ENCODE measurements around the gene OAF.

OAF gene

DNA sequence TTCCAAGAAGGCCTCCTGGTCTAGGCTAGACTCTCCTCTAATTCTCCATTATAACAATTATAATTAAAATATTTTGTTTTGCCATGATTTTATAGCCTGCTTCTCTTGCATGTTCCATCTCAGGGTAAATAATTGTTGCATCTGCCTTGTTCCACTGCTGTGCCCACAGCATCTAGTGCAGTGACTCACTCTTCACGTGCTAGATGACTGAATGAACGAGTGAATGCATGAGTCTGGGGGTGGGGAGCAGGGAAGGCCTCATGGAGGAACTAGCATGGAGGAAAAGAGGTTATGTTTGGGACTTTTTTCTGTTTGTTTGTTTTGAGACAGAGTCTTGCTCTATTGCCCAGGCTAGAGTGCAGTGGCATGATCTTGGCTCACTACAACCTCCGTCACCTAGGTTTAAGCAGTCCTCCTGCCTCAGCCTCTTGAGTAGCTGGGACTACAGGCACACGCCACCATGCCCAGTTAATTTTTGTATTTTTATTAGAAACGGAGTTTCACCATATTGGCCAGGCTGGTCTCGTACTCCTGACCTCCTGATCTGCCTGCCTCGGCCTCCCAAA is 5.2 kb upstream of the OAF start:
- peak; percentile 72 to 89 for DNase-seq

DNA sequence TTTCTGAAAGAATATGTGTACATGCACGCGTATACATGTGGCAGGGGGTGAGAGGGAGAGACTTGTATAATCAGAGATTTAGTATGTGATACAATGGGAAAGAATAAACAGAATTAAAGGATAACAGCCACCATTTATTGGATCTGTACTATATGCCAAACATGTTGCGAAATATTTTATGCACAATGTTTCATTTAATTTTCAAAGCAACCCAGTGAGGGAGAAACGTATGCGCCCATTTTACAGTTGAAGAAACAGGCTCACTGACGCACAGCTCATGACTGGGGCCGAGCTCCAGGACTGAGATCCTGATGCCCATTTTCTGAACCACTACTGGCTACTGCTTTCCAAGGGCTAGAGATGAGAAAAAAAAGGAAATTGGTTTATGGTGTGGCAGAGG is 3.3 kb upstream of the OAF start:
- no peak for DNase-seq

- peak in 1 of 2 donors; percentile 20 for DNase-seq
Measured at GRCh38 chr11:120208001-120208441, 2.8 kb upstream of the OAF start.

DNA sequence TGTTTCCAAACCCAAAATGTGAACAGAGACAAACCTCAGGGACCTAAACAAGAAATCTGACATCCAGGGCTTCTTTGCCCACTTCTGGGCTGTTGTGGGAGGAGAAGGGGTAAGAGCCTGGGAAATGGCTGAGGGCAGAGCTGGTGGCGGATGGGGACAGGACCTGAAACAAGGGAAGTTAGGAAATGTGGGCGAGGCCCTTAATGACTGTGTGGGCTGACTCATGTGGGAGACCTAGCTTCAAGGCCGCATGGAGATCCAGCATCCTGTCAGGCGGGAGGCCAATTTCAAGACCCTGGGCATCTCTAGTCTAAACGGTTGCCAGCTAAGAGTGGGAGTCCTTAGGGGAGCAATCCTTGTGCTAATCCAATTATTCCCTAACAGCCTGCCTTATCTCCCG is 2.1 kb upstream of the OAF start:
- peak; percentile 82 for DNase-seq

DNA sequence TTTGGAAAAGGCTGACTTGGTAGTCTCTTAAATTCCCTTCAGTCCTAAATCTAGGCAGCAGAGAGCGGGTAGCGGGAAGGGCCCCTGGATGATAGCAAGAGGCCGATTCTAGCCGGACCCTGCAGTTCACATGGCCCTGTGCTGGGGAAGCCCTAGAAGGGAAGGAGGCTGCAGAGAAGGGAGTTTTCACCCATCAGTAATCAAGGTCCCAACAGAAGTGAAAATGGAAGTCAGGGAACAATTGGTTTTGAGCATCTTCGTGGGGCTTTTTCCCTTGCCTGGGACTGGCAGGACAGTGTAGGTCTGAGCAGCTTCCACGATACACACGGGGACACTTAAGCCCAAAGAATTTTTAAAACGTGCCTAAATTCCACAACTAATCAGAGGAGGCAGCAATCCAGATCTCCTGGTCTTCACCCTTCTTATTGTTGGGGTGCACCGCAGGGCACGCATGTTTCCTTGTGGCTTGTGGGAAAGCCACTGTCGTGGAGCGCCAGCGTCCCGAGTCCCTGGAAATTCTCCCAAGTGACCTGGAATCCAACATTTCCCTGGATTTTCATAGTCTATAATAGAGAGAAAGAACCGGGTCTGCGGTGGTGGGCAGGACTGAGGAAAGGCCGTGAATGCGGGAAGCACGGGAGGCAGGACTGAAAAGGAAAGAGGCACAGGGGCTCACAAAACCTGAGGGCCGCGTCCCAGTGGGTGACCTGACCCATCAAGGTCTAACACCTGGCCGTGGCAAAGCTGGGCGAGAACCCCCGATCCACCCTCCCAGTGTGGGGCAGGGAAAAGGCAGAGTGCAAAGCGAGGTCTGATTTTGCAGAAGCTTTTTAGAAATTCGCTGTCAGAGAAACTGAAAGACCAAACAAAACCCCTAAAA is 846 bp upstream of the OAF start:
- peak; percentile 20 to 25 for DNase-seq

DNA sequence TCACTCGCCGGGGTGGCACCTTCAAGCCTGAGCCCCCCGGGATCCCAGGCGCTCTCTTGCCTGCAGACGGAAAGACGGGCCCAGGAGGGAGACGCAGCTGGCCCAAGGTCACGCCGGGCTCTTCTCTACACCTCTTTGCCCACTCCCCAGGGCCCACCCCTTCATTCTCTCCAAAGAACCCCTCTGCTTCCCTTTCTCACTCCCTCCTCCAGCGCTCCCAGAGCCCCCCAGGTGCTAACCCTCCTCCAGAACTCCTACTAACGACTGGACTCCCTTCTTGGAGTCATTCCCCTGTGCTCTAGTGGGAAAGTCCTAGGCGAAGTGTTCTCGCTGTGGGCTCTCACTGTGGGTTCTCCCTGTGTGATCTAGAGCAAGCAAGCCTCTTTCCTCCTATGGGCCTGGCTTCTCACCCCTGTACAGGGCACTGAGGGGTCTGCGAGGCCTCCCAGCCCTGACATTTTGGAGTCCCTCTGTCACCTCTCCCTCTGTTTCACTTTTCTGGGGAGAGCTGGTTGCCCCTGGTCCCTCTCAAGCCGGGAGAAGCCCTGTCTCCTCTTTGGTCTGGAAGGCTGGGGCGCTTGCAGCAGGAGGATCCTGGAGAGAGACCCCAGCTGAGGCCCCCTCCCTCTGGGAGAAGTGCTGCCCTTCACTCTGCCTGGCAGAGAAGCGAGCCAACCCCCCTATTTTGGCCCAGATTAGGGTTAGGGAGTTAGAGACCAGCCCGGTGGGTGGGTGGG is 858 bp downstream of the OAF start:
- DNase-seq: peak in 1 of 2 donors; percentile 27

- no peak for DNase-seq
Measured at GRCh38 chr11:120212259-120212878, 1.5 kb downstream of the OAF start.

DNA sequence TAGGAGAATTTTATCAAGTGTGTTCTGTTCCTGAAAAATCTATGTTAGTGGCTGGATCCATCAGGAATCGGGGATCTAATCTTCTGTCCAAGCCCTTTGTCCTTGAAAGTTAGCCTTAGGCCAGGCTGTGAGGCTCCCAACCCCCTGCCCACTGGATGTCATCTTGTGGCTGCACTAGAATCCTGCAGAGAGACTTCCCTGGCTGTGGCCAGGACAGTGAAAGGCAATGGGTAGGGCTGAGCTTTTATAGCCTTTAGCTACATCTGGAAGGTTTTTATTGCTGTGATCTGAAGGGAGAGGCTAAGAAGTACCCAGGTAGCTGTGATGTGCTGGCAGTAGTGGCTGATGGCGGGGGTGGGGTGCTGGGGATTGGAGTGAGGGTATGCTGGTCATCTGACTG is 2.1 kb downstream of the OAF start:
- no peak for DNase-seq

DNA sequence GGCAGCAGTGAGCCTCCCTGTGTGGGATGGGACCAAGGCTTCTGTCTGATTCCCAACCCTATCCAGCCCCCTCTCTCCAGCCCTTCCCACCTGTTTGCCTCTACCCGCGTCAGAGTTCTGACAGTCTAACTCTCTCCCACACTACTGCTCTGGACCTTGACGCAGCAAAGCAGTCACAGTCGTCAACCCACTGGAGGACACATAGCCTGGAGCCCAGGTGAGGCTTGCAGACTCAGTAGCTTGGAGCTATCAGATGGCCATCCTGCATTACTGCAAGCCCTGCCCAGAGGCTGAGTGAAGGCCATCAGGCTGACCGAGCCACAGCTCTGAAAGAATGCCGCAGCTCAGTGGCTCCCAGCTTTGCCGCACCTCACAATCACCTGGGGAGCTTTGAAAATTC is 3.7 kb downstream of the OAF start:
- DNase-seq: no peak

- no peak for DNase-seq
Measured at GRCh38 chr11:120215634-120216033, 4.8 kb downstream of the OAF start.

GRCh38 chr11:120216426-120217102 is 5.7 kb downstream of the OAF start:
- DNase-seq: no peak

- no peak for DNase-seq
Measured at GRCh38 chr11:120217526-120217925, 6.7 kb downstream of the OAF start.

- DNase-seq: no peak
Measured at GRCh38 chr11:120217941-120218694, 7.3 kb downstream of the OAF start.

GRCh38 chr11:120218695-120219033 is 7.8 kb downstream of the OAF start:
- no peak for DNase-seq

- peak in 1 of 2 donors; percentile 18 for DNase-seq
Measured at GRCh38 chr11:120219232-120219937, 8.6 kb downstream of the OAF start.

GRCh38 chr11:120219938-120220746 is 9.3 kb downstream of the OAF start:
- no peak for DNase-seq

- no peak for DNase-seq
Measured at GRCh38 chr11:120220747-120221037, 9.9 kb downstream of the OAF start.

DNA sequence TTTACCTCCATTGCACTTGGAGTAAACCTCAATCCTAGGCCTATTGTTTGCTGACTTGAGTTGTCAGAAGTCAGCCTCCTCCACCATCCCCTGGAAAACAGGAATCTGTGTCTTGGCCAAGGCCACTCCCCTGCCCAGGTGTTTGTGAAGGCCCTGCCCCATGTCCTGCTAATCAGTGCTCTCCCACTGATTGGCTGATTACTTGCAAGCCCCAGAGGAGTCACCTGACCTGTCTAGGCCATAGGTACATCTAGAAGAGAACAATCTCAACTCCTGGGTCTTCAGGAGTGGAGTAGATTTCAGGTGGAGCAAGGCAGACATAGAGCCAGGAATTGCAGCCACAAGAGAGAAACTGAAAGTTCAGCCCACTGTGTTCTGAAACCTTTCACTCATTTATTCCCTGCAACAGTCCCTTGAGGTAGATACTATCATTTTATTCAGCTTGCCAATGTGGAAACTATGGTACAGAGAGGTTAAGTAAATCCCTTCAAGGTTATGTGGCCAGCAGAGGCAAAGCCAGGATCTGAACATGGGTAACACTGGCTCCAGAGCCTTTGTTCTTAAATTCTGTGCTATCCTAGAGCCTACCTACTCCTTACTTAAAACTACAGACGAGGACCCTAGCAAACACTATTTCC is 10.4 kb downstream of the OAF start:
- no peak for DNase-seq

DNA sequence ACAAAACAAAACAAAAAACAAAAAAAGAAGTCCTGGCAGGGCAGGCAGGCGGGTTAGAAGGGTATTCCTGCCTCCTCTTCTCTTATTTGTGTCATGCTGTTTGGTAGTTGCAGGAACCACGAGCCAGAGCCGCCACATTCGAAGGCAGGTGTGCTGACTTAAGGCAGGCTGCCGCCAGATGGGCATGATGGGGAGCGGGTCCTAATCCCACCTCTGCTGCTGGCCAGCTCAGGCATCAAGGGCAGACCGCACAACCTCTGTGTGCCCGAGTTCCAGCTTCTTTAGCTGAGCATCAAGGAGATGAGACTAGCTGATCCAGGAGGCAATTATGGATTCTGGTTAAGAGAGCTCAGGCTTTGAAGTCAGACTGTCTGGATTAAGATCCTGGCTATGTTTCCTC is 12.1 kb downstream of the OAF start:
- no peak for DNase-seq

DNA sequence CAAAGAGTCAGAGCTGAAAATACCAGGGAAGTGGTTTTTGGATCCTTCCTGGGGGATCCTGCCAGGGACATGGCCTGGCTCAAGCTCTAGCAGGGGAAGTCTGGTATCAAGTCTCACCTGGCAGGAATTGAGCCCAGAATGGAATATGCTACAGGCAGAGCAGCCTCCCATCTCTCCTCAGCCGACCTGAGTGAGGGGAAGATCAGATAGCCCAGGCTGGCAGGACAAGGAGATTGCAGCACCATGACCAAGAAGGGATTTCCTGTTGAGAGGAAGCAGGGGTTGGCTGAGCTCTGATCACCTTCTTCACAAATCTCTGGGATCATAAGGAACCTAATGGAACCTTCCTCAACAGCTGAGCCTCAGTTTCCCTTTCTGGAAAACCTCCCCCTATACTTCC is 13.0 kb downstream of the OAF start:
- DNase-seq: no peak

Measured in inflammatory macrophage treated with lipopolysaccharide for 1 hour (primary cell).